HG03469 (cell line): Measurements from ENCODE around the gene JMJD6.
A peak's percentile ranks its signal among the peaks of the same experiment; 100 is the strongest.

Experiments used
- ATAC-seq: cut with Tn5 transposase; IDR thresholded peaks from one replicate; pipeline ENCODE4 v1.9.1; 2021; ENCODE audit warnings: mild to moderate bottlenecking, moderate library complexity, moderate number of reproducible peaks; ENCODE audit not compliant: unreplicated experiment

The JMJD6 gene

GRCh38 chr17:76683011-76683755, 43.2 kb downstream of the JMJD6 start:
- no peak for ATAC-seq

- ATAC-seq = no peak
Measured at GRCh38 chr17:76682296-76682695, 44.1 kb downstream of the JMJD6 start.

- no peak for ATAC-seq
Measured at GRCh38 chr17:76681222-76682137, 44.9 kb downstream of the JMJD6 start.

- ATAC-seq = no peak
Measured at GRCh38 chr17:76679239-76679638, 47.2 kb downstream of the JMJD6 start.

- no peak for ATAC-seq
Measured at GRCh38 chr17:76678330-76678729, 48.1 kb downstream of the JMJD6 start.

- ATAC-seq = no peak
Measured at GRCh38 chr17:76677406-76677805, 49.0 kb downstream of the JMJD6 start.

GRCh38 chr17:76676629-76677028, 49.8 kb downstream of the JMJD6 start:
- ATAC-seq = no peak

- no peak for ATAC-seq
Measured at GRCh38 chr17:76675648-76676047, 50.8 kb downstream of the JMJD6 start.

GRCh38 chr17:76674600-76674999, 51.8 kb downstream of the JMJD6 start:
- no peak for ATAC-seq

- ATAC-seq = no peak
Measured at GRCh38 chr17:76673729-76674128, 52.7 kb downstream of the JMJD6 start.

GRCh38 chr17:76672892-76673291, 53.5 kb downstream of the JMJD6 start:
- ATAC-seq = no peak

- ATAC-seq = no peak
Measured at GRCh38 chr17:76672270-76672851, 54.0 kb downstream of the JMJD6 start.

GRCh38 chr17:76671912-76672262, 54.5 kb downstream of the JMJD6 start:
- ATAC-seq = no peak

GRCh38 chr17:76671123-76671911, 55.1 kb downstream of the JMJD6 start:
- peak; percentile 83 for ATAC-seq

- no peak for ATAC-seq
Measured at GRCh38 chr17:76670718-76671122, 55.7 kb downstream of the JMJD6 start.

- no peak for ATAC-seq
Measured at GRCh38 chr17:76670020-76670717, 56.2 kb downstream of the JMJD6 start.
